GM12873 (cell line): ENCODE results near the gene DIAPH1.

Experiments
- CTCF ChIP-seq: IDR thresholded peaks from 2 replicates; pipeline ENCODE4 v1.5.1; 2012; ENCODE audit warnings: low read depth, mild to moderate bottlenecking, moderate library complexity, low read length, control low read depth; ENCODE audit not compliant: insufficient read depth; ENCODE audit errors: missing control alignments

Gene DIAPH1

GRCh38 chr5:141608557-141608956 lies 10.2 kb downstream of the DIAPH1 start:
- no peak for TF ChIP-seq CTCF

- TF ChIP-seq CTCF = no peak
Observed at GRCh38 chr5:141608046-141608445, 10.8 kb downstream of the DIAPH1 start.

- no peak for TF ChIP-seq CTCF
Observed at GRCh38 chr5:141605523-141606277, 13.1 kb downstream of the DIAPH1 start.

GRCh38 chr5:141603923-141604717 lies 14.7 kb downstream of the DIAPH1 start:
- TF ChIP-seq CTCF = no peak

- TF ChIP-seq CTCF = no peak
Observed at GRCh38 chr5:141602606-141603005, 16.2 kb downstream of the DIAPH1 start.

GRCh38 chr5:141598391-141599345 lies 20.1 kb downstream of the DIAPH1 start:
- no peak for TF ChIP-seq CTCF
